PC-9 (cell line): ENCODE measurements around the gene TXNRD1. TPM values are rescaled to one million over a fixed set of nuclear protein-coding genes. Genes with fewer than 3 reads are reported as not detected.

Experiments used
- BruUV-seq: library from RNA; stranded (reverse); fragments of 400-500 nt; replicated peaks from 2 replicates; lab custom pipeline; 2021; lab: Mats Ljungman, UMichigan
- CTCF ChIA-PET: fragments of 300-600 bp; sonication (Branson Sonifier 250); formaldehyde crosslinking; loops from one replicate; lab custom pipeline; 2022; ENCODE audit warnings: antibody characterized with exemption; lab: Charles Lee
- POLR2A ChIA-PET: fragments of 300-600 bp; sonication (Branson Sonifier 250); formaldehyde crosslinking; loops from one replicate; lab custom pipeline; 2022; ENCODE audit warnings: antibody characterized with exemption; ENCODE audit not compliant: unreplicated experiment; lab: Charles Lee
- DNase-seq, 2 experiments: peaks; one replicate each; pipeline versions ENCODE4 v3.0.0 to v3.0.0-alpha.2; 2015 to 2022; ENCODE audit warnings: mixed read lengths in 1 of 2
- H2AFZ ChIP-seq: fragments of 200-600 bp; sonication (generic); 2 replicates; pipeline ENCODE4 v1.8.1; 2017; ENCODE audit warnings: antibody characterized with exemption
- H3F3A ChIP-seq: fragments of 200-600 bp; sonication (generic); 2 replicates; pipeline ENCODE4 v1.8.1; 2017; ENCODE audit warnings: antibody characterized with exemption, mild to moderate bottlenecking, low read depth; ENCODE audit not compliant: insufficient read depth
- H3K27ac ChIP-seq: fragments of 200-600 bp; sonication (generic); 2 replicates; pipeline ENCODE4 v1.6.1; 2016; ENCODE audit warnings: mixed run types
- H3K27me3 ChIP-seq: fragments of 200-600 bp; sonication (generic); 2 replicates; pipeline ENCODE4 v1.6.1; 2016; ENCODE audit warnings: low read depth, mixed run types; ENCODE audit not compliant: insufficient read depth
- H3K36me3 ChIP-seq: fragments of 200-600 bp; sonication (generic); 2 replicates; pipeline ENCODE4 v1.6.1; 2016; ENCODE audit warnings: low read depth, mixed run types
- H3K4me1 ChIP-seq: fragments of 200-600 bp; sonication (generic); replicated peaks from 2 replicates; pipeline ENCODE4 v1.6.1; 2016; ENCODE audit warnings: mixed run types; ENCODE audit not compliant: insufficient read depth
- H3K4me2 ChIP-seq: fragments of 200-600 bp; sonication (generic); 2 replicates; pipeline ENCODE4 v1.6.1; 2017; ENCODE audit warnings: mixed run types
- H3K4me3 ChIP-seq: fragments of 200-600 bp; sonication (generic); 2 replicates; pipeline ENCODE4 v1.6.1; 2016; ENCODE audit warnings: mixed run types
- H3K79me2 ChIP-seq: fragments of 200-600 bp; sonication (generic); 2 replicates; pipeline ENCODE4 v1.6.1; 2017; ENCODE audit warnings: low read depth, mixed run types
- H3K9me2 ChIP-seq: fragments of 200-600 bp; sonication (generic); 2 replicates; pipeline ENCODE4 v1.8.1; 2017; ENCODE audit warnings: mild to moderate bottlenecking; ENCODE audit not compliant: insufficient read depth
- H3K9me3 ChIP-seq: fragments of 200-600 bp; sonication (generic); 2 replicates; pipeline ENCODE4 v1.8.1; 2016; ENCODE audit warnings: low read depth; ENCODE audit not compliant: insufficient read depth
- H4K20me1 ChIP-seq: fragments of 200-600 bp; sonication (generic); 2 replicates; pipeline ENCODE4 v1.8.1; 2017; ENCODE audit not compliant: insufficient read depth
- EZH2 ChIP-seq: fragments of 200-600 bp; sonication (generic); IDR thresholded peaks from 2 replicates; pipeline ENCODE4 v1.8.0; 2017; ENCODE audit warnings: antibody characterized with exemption, low read depth
- intact Hi-C: fragments of 100-400 bp; cut with micrococcal nuclease; formaldehyde crosslinking; loops from one replicate; pipeline ENCODE4 v1.10.0; 2022; ENCODE audit not compliant: unreplicated experiment
- total RNA-seq: library from RNA; stranded (reverse); gene quantifications from 2 replicates; pipeline ENCODE4 v1.2.3, GENCODE V29; 2021
- TF ChIP-seq, protein P1 (sequence below): fragments of 200-600 bp; sonication (generic); conservative IDR thresholded peaks from 2 replicates; pipeline ENCODE4 v1.6.1; 2017; ENCODE audit warnings: mixed run types, antibody characterized with exemption, mild to moderate bottlenecking, moderate library complexity

TXNRD1 gene
- total RNA-seq, 1 experiment from 2014 or later = 1,250 TPM

DNA sequence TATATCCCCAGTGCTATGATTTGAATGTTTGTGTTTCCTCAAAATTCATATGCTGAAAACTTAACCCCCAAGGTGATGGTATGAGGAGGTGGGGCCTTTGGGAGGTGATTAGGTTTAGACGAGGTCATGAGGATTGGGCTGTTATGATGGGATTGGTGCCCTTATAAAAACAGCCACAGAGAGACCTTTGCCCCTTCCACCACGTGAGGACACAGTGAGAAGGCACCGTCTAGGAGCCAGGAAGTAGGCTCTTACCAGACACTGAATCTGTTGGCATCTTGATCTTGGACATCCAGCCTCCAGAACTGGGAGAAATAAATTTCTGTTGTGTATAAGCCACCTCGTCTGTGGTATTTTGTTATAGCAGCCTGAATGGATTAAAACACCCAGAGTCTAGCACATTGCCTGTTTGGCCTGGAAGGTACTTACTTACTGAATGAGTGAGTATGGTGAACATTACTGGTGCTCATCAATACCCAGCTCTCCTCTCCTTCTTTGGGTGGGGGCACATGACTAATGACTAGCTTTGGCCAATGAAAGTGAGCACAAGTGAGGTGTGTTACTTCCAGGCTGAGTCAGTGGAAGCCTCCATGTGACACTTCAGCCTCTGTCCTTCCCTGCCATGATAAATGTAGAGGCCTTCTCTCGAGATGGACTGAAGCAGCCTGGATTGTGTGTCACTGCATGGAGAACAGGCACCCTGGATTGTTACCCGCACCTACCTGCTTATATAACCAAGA lies 168.7 kb downstream of the TXNRD1 start:
- H3K79me2 ChIP-seq = no peaks in the 10 kb centered on the region
- no peak overlapping the region for H3K27ac ChIP-seq
- no TSS peak for BruUV-seq
- H3F3A ChIP-seq = peaks cover 7% of the 10 kb centered on the region; the same call in 1 of the 2 replicates
- no peaks in the 10 kb centered on the region for H4K20me1 ChIP-seq
- peaks cover 17% of the 10 kb centered on the region; the same call in 1 of the 2 replicates for H3K4me1 ChIP-seq
- H3K4me2 ChIP-seq = no peak overlapping the region
- no peaks in the 10 kb centered on the region for H3K27me3 ChIP-seq
- H3K9me2 ChIP-seq = no peaks in the 10 kb centered on the region
- ChIA-PET CTCF (no interaction called here), POLR2A (no interaction called here)
- no peaks in the 10 kb centered on the region for H3K9me3 ChIP-seq
- peak in 1 of 2 experiments; percentile 21 for DNase-seq
- no peak overlapping the region for H3K4me3 ChIP-seq
- peaks cover 12% of the 10 kb centered on the region; the same call in 1 of the 2 replicates for H3K36me3 ChIP-seq
- no peak overlapping the region for H2AFZ ChIP-seq
- no peak for TF ChIP-seq EZH2
- TF ChIP-seq, protein P1, sequence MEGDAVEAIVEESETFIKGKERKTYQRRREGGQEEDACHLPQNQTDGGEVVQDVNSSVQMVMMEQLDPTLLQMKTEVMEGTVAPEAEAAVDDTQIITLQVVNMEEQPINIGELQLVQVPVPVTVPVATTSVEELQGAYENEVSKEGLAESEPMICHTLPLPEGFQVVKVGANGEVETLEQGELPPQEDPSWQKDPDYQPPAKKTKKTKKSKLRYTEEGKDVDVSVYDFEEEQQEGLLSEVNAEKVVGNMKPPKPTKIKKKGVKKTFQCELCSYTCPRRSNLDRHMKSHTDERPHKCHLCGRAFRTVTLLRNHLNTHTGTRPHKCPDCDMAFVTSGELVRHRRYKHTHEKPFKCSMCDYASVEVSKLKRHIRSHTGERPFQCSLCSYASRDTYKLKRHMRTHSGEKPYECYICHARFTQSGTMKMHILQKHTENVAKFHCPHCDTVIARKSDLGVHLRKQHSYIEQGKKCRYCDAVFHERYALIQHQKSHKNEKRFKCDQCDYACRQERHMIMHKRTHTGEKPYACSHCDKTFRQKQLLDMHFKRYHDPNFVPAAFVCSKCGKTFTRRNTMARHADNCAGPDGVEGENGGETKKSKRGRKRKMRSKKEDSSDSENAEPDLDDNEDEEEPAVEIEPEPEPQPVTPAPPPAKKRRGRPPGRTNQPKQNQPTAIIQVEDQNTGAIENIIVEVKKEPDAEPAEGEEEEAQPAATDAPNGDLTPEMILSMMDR = no peak
- intact Hi-C loops = loop anchor here (5.0 kb wide), 3 partner anchors 203 to 293 kb away; no protein-coding TSS in a partner anchor

DNA sequence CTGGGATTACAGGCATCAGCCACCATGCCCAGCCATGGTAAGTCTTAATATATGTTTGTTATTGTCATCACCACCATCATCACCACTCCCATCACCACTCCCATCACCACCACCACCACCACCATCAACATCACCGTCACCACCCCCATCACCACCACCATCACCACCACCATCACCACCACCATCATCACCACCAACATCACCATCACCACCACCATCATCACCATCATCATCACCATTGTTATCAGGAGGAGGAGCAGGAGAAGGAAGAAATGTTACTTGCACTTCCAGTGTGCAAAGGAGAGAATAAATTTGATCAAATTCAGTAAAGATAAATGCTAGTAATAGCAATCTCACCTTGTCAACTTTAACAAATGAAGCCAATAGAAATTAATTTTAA lies 169.9 kb downstream of the TXNRD1 start:
- Histone ChIP-seq H3K9me3 (no peaks in the 10 kb centered on the region), H3K4me2 (no peak overlapping the region), H3K27me3 (no peaks in the 10 kb centered on the region), H3K4me3 (no peak overlapping the region), H3K27ac (no peak overlapping the region), H4K20me1 (no peaks in the 10 kb centered on the region), H3K36me3 (peaks cover 12% of the 10 kb centered on the region; the same call in 1 of the 2 replicates), H3K4me1 (peaks cover 17% of the 10 kb centered on the region; the same call in 1 of the 2 replicates), H3K9me2 (no peaks in the 10 kb centered on the region), H3K79me2 (no peaks in the 10 kb centered on the region), H3F3A (peaks cover 7% of the 10 kb centered on the region; the same call in 1 of the 2 replicates), H2AFZ (no peak overlapping the region)
- DNase-seq = no peak
- POLR2A ChIA-PET = no interaction called here
- BruUV-seq = no TSS peak
- intact Hi-C loops = no loop called here
- TF ChIP-seq, protein P1 = no peak
- no peak for TF ChIP-seq EZH2
- CTCF ChIA-PET = no interaction called here

DNA sequence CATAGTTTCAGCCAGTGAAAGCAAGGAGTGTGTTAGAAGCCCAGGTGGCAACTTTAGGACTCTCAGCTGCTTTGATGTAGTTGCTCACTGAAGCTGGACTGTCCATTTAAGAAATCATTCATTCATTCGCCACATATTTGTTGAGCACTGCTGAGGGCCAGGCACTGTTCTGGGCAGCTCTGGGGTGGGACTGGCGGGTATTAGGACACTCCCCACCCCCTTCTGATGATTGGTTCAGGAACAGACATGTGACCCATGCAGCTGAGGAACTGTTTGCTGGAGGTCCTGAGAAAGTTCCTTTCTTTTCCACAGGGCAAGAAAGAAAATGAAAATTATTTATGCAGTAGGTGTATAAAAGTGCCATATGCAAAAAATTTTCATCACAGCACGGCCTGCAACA lies 170.9 kb downstream of the TXNRD1 start:
- Histone ChIP-seq H3K9me2 (no peaks in the 10 kb centered on the region), H3K4me3 (no peak overlapping the region), H3K79me2 (no peaks in the 10 kb centered on the region), H3K4me2 (no peak overlapping the region), H3K27ac (no peak overlapping the region), H3K4me1 (peaks cover 16% of the 10 kb centered on the region; the same call in 1 of the 2 replicates), H4K20me1 (no peaks in the 10 kb centered on the region), H3F3A (no peaks in the 10 kb centered on the region; the same call in 1 of the 2 replicates), H2AFZ (no peak overlapping the region), H3K36me3 (peaks cover 12% of the 10 kb centered on the region; the same call in 1 of the 2 replicates), H3K9me3 (no peaks in the 10 kb centered on the region), H3K27me3 (no peaks in the 10 kb centered on the region)
- TF ChIP-seq, protein P1 = no peak
- no peak for TF ChIP-seq EZH2
- no TSS peak for BruUV-seq
- POLR2A ChIA-PET = no interaction called here
- CTCF ChIA-PET = no interaction called here
- peak in 1 of 2 experiments; percentile 28 for DNase-seq
- intact Hi-C loops = no loop called here
